ENCODE measurements around the gene NEK9. TPM values are rescaled to one million over a fixed set of nuclear protein-coding genes. Genes with fewer than 3 reads are reported as not detected.

Gene NEK9
- total and polyA plus RNA-seq, 2 experiments from 2014 or later, result 16.3 to 31.1 TPM

DNA sequence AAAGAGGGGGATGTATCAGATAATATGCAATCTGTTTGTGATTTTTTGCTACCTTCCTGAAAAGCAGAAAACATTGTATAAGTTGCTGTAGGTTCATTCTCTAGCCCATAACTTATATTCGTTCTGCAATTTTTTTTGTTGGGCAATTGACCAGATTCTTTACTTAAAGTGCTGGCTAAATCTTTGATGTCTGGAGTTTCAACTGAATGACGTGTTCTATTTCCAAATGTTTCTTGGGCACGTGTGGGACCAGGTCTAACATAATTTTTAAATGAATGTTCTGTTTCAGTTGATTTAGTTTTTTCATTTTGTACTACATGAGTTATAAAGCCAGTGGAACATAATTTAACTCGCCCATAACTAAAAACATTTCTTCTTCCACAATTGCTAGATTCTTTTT, 79.3 kb downstream of the NEK9 start:
- no peak overlapping the region for H3K4me2 ChIP-seq
- H3K27me3 ChIP-seq (ENCODE audit: insufficient read depth), result no peaks in the 10 kb centered on the region
- 0 out of 2 replicates have a peak, but pooled peaks cover 6% of the 10 kb centered on the region for H3K79me2 ChIP-seq (replicated peaks; ENCODE audit: insufficient read depth)
- DNase-seq (ENCODE audit: low spot score) (no peak), ATAC-seq (no peak)
- Mint-ChIP-seq H3K36me3 (ENCODE audit: low read depth) (no peaks in the 10 kb centered on the region), H3K9me3 (no peaks in the 10 kb centered on the region; the same call in 1 of the 3 replicates), H3K27ac (no peak overlapping the region), H3K27me3 (ENCODE audit: insufficient read depth, low read depth, poor library complexity) (peaks cover 3% of the 10 kb centered on the region), H3K4me3 (no peak overlapping the region), H3K4me1 (no peaks in the 10 kb centered on the region; the same call in 2 of the 3 replicates)
- no peaks in the 10 kb centered on the region for H3K4me1 ChIP-seq (ENCODE audit: insufficient read depth)
- H2AFZ ChIP-seq, result no peak overlapping the region
- H3K9me2 ChIP-seq (ENCODE audit: insufficient read depth), result no peaks in the 10 kb centered on the region
- H3K27ac ChIP-seq (ENCODE audit: low read depth), result no peak overlapping the region
- no peak overlapping the region for H3K4me3 ChIP-seq
- no peaks in the 10 kb centered on the region for H3F3A ChIP-seq (replicated peaks; ENCODE audit: low read depth)
- 0 out of 2 replicates have a peak, but pooled peaks cover 6% of the 10 kb centered on the region for H4K20me1 ChIP-seq (replicated peaks; ENCODE audit: insufficient read depth)
- no peak for TF ChIP-seq CREB1 (CRISPR knock-in tag; IDR thresholded peaks at IDR 0.05; ENCODE audit: low read depth)
- no peak for TF ChIP-seq POLR2AphosphoS5 (IDR thresholded peaks at IDR 0.05; ENCODE audit: low read depth)
- TF ChIP-seq, protein P1, sequence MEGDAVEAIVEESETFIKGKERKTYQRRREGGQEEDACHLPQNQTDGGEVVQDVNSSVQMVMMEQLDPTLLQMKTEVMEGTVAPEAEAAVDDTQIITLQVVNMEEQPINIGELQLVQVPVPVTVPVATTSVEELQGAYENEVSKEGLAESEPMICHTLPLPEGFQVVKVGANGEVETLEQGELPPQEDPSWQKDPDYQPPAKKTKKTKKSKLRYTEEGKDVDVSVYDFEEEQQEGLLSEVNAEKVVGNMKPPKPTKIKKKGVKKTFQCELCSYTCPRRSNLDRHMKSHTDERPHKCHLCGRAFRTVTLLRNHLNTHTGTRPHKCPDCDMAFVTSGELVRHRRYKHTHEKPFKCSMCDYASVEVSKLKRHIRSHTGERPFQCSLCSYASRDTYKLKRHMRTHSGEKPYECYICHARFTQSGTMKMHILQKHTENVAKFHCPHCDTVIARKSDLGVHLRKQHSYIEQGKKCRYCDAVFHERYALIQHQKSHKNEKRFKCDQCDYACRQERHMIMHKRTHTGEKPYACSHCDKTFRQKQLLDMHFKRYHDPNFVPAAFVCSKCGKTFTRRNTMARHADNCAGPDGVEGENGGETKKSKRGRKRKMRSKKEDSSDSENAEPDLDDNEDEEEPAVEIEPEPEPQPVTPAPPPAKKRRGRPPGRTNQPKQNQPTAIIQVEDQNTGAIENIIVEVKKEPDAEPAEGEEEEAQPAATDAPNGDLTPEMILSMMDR (conservative IDR thresholded peaks at IDR 0.05; ENCODE audit: low read depth in 2 of 2), result no peak
- TF ChIP-seq JUNB (IDR thresholded peaks at IDR 0.05; ENCODE audit: unreplicated experiment), result no peak
- no peaks in the 10 kb centered on the region for H3K36me3 ChIP-seq (ENCODE audit: insufficient read depth)

- H3K27ac Mint-ChIP-seq, result no peak overlapping the region
- H3K36me3 ChIP-seq (ENCODE audit: insufficient read depth), result no peaks in the 10 kb centered on the region
- H2AFZ ChIP-seq, result no peak overlapping the region
- no peaks in the 10 kb centered on the region for H3K4me1 ChIP-seq (ENCODE audit: insufficient read depth)
- H3K27me3 ChIP-seq (ENCODE audit: insufficient read depth), result no peaks in the 10 kb centered on the region
- H3K4me3 ChIP-seq, result no peak overlapping the region
- H3K9me2 ChIP-seq (ENCODE audit: insufficient read depth), result no peaks in the 10 kb centered on the region
- peaks cover 3% of the 10 kb centered on the region for H3K27me3 Mint-ChIP-seq (ENCODE audit: insufficient read depth, low read depth, poor library complexity)
- no peaks in the 10 kb centered on the region; the same call in 2 of the 3 replicates for H3K4me1 Mint-ChIP-seq
- H3F3A ChIP-seq (replicated peaks; ENCODE audit: low read depth), result no peaks in the 10 kb centered on the region
- H3K36me3 Mint-ChIP-seq (ENCODE audit: low read depth), result no peaks in the 10 kb centered on the region
- no peak overlapping the region for H3K27ac ChIP-seq (ENCODE audit: low read depth)
- H3K4me3 Mint-ChIP-seq, result no peak overlapping the region
- H3K4me2 ChIP-seq, result no peak overlapping the region
- 0 out of 2 replicates have a peak, but pooled peaks cover 6% of the 10 kb centered on the region for H4K20me1 ChIP-seq (replicated peaks; ENCODE audit: insufficient read depth)
- no peak for ATAC-seq
- H3K9me3 Mint-ChIP-seq, result no peaks in the 10 kb centered on the region; the same call in 1 of the 3 replicates
- DNase-seq (ENCODE audit: low spot score), result no peak
- H3K79me2 ChIP-seq (replicated peaks; ENCODE audit: insufficient read depth), result 0 out of 2 replicates have a peak, but pooled peaks cover 6% of the 10 kb centered on the region
- TF ChIP-seq CREB1 (CRISPR knock-in tag; IDR thresholded peaks at IDR 0.05; ENCODE audit: low read depth) (no peak), ZNF462 (CRISPR knock-in tag; IDR thresholded peaks at IDR 0.05) (no peak), ZNF114 (CRISPR knock-in tag; IDR thresholded peaks at IDR 0.05) (no peak), NANOG (IDR thresholded peaks at IDR 0.05; ENCODE audit: borderline replicate concordance) (no peak), JUNB (IDR thresholded peaks at IDR 0.05; ENCODE audit: unreplicated experiment) (no peak), EZH2phosphoT487 (IDR thresholded peaks at IDR 0.05; ENCODE audit: unreplicated experiment) (no peak), STAT1 (IDR thresholded peaks at IDR 0.05; ENCODE audit: unreplicated experiment) (no peak), ZNF331 (CRISPR knock-in tag; IDR thresholded peaks at IDR 0.05; ENCODE audit: low read depth) (no peak), EZH2 (IDR thresholded peaks at IDR 0.05; ENCODE audit: low read depth, unreplicated experiment) (no peak)
- TF ChIP-seq, protein P2, sequence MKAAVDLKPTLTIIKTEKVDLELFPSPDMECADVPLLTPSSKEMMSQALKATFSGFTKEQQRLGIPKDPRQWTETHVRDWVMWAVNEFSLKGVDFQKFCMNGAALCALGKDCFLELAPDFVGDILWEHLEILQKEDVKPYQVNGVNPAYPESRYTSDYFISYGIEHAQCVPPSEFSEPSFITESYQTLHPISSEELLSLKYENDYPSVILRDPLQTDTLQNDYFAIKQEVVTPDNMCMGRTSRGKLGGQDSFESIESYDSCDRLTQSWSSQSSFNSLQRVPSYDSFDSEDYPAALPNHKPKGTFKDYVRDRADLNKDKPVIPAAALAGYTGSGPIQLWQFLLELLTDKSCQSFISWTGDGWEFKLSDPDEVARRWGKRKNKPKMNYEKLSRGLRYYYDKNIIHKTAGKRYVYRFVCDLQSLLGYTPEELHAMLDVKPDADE (IDR thresholded peaks at IDR 0.05), result no peak
Observed at GRCh38 chr14:75046899-75047298, 79.9 kb downstream of the NEK9 start.
